ENCODE data around the gene BTF3. TPM values are rescaled to one million over a fixed set of nuclear protein-coding genes. Genes with fewer than 3 reads are reported as not detected.
A peak's percentile ranks its signal among the peaks of the same experiment; 100 is the strongest.

Gene BTF3
- total and polyA plus RNA-seq, 9 of the 15 experiments (the other 6 are each of a cell fraction or from before 2014, with no cell fraction given): 534 to 1,637 (median 848) TPM

DNA sequence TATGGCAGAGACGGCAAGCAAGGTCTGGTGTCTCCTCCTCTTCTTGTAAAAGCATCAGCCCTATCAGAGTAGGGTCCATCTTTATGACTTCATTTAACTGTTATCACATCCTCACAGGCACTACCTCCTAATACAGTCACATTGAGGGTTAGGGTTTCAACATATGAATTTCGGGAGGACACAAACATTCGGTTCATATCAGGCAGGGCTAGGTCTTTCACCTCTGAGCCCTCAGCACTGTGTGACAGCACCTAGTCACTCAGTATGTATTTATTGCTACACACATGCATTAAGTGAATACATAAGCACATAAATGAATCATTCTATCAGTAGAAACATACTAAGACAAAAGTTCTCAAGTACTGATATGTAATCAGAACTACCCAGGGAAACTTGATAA lies 9.4 kb upstream of the BTF3 start (continued):
- TF ChIP-seq ZBTB40 (IDR thresholded peaks at IDR 0.05) (no peak), ZBTB40 (CRISPR knock-in tag; IDR thresholded peaks at IDR 0.05) (no peak), NR2F6 (CRISPR knock-in tag; IDR thresholded peaks at IDR 0.05) (no peak), HNRNPUL1 (IDR thresholded peaks at IDR 0.05; ENCODE audit: low read length) (no peak), SOX6 (IDR thresholded peaks at IDR 0.05) (peak; percentile 65), TEAD2 (tag; IDR thresholded peaks at IDR 0.05) (no peak)
- TF ChIP-seq, protein P1, sequence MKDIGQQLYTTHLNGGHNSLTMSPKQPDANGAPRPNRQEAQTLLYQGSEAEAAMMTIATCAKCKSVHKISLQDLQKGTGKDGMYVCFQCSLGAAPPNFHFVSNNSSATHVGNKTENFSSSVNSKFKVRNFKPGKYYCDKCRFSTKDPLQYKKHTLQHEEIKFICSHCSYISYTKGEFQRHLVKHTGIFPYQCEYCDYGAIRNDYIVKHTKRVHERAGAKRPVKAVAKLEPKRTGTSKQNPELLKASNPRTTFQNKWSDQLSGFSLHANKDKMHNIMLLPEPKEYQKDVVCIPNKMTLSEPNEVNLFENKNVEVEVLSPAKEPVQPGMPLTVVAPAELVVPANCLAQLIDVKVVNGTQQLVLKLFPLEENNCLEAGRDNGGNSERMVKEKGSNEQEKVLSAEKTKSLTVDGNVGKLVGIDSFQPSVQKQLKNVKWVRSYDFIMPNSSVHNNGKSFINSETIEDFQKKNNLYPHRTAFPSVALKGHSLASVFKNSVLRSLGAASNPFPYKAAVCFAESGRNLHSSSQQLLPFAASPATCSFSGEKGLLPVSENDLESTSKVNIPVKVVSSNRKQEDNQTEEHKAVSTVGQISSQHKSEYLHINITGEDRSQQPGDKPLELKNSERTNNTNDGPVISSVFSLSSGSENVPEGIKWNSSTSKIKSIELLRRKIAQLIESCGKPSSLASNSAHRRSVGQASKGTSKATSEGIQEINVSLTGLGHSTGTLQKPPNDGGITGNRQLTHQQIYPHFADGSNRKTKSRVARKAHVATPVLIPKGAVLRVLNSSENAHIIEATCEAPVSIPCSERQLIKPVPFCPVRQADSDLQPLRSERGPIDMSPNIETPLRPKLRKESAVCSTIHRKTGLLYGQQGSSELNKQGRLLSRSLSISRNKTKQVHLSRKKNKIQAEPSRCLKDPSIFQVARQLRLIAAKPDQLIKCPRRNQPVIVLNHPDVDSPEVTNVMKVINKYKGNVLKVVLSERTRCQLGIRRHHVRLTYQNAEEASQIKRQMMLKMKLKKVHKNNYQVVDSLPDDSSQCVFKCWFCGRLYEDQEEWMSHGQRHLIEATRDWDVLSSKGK (CRISPR knock-in tag; IDR thresholded peaks at IDR 0.05): no peak
